ENCODE data around the gene RNF115. TPM values are rescaled to one million over a fixed set of nuclear protein-coding genes. Genes with fewer than 3 reads are reported as not detected.

Gene RNF115
- total and polyA plus RNA-seq, 7 donors = 3.2 to 81.6 (median 45.9) TPM

DNA sequence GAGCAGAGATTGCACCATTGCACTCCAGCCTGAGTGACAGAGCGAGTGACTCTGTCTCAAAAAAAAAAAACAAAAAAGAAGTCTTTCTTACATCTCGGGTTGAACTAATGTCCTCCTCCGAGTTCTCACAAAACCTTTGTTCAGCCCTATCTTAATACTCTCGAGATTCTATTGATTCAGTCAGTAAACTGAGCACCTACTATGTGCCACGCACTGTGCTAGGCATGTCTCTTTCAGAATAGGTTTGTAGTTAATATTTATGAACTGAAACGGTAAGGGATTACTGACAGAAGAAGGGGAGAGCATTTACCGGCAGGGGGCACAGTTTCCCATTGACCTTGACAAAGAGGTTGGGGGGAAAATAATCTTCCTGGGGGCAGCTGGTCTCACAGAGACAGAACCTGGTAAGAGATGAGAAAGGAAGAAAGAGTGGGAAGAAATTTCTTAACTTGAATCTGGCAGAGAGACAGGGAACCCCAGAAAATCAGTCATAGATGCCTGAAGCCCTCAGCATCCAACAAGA, 31.6 kb upstream of the RNF115 start:
- ATAC-seq (no peak), DNase-seq (no peak)
- Histone ChIP-seq H3K36me3 (ENCODE audit: insufficient read depth in 1 of 2, low read depth in 1 of 2) (peaks cover 8 to 67% of the 10 kb centered on the region in 2 donors), H3K4me1 (peaks cover 5% of the 10 kb centered on the region), H3K27me3 (ENCODE audit: insufficient read depth in 3 of 3, low read length in 2 of 3) (no peaks in the 10 kb centered on the region), H3K4me3 (no peak overlapping the region), H3K9me3 (no peaks in the 10 kb centered on the region), H3K27ac (no peak overlapping the region)
- WGBS, 3 donors = 82 to 87% (median 85%) methylated on average over 7 of the region's 7 CpGs
- intact Hi-C loops (cut with DNase I) = loop anchor here in 1 of 2 donors (5.0 kb wide), 1 partner anchor 107 kb away; the partner anchor contains the start of genes ANKRD34A and POLR3GL
- TF ChIP-seq, protein P1, sequence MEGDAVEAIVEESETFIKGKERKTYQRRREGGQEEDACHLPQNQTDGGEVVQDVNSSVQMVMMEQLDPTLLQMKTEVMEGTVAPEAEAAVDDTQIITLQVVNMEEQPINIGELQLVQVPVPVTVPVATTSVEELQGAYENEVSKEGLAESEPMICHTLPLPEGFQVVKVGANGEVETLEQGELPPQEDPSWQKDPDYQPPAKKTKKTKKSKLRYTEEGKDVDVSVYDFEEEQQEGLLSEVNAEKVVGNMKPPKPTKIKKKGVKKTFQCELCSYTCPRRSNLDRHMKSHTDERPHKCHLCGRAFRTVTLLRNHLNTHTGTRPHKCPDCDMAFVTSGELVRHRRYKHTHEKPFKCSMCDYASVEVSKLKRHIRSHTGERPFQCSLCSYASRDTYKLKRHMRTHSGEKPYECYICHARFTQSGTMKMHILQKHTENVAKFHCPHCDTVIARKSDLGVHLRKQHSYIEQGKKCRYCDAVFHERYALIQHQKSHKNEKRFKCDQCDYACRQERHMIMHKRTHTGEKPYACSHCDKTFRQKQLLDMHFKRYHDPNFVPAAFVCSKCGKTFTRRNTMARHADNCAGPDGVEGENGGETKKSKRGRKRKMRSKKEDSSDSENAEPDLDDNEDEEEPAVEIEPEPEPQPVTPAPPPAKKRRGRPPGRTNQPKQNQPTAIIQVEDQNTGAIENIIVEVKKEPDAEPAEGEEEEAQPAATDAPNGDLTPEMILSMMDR (IDR thresholded peaks at IDR 0.05) = no peak

DNA sequence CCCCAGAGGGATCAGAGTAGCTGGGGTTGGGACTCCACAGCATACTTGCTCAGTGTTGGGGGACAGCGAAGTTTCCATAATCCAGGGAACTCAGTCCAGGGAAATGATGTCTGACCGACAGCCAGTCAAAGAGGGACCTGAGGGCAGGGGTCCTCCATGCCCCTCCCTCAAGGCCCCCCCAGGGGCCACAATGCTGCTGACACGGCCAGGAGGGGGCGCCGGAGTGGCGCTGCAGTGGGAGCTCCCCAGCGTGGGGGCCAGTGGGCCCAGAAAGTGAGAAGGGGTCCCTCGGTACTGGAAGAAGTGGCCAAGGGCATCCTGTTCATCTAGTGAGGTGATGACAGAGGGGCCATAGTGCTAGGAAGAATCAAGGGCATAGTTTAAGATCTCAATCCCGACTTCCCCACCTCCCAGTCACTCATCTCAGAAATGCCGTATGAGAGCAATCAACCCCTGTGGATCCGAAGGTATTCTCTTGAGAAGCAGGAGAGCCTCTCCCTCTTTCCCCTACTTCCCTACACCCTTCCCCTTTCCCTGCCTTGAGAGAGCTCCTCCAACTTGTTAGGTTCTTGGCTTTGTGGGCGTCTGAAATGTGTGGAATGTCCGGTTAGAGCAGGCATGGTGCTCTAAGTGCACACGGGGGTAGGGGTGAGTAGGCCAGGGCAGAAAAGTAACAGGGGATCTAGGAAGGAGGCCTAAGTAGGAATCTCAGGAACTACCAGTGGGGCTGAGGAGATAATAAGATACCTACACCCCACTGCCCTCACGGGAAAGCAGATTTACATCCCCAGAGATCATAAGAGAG, 25.7 kb upstream of the RNF115 start:
- intact Hi-C loops (cut with DNase I) = loop anchor here (5.0 kb wide), 2 partner anchors 63 to 163 kb away; partner anchors contain the start of gene ITGA10 (in 1 of the 2)
- Histone ChIP-seq H3K4me3 (no peak overlapping the region), H3K9me3 (no peaks in the 10 kb centered on the region), H3K27me3 (ENCODE audit: insufficient read depth in 3 of 3, low read length in 2 of 3) (no peaks in the 10 kb centered on the region), H3K27ac (no peak overlapping the region), H3K4me1 (peaks cover 10% of the 10 kb centered on the region), H3K36me3 (ENCODE audit: insufficient read depth in 1 of 2, low read depth in 1 of 2) (peaks cover 7 to 69% of the 10 kb centered on the region in 2 donors)
- TF ChIP-seq, protein P1 (IDR thresholded peaks at IDR 0.05) = no peak
- DNase-seq (no peak), ATAC-seq (no peak)
- WGBS, 3 donors = 75% methylated on average over 15 of the region's 15 CpGs

DNA sequence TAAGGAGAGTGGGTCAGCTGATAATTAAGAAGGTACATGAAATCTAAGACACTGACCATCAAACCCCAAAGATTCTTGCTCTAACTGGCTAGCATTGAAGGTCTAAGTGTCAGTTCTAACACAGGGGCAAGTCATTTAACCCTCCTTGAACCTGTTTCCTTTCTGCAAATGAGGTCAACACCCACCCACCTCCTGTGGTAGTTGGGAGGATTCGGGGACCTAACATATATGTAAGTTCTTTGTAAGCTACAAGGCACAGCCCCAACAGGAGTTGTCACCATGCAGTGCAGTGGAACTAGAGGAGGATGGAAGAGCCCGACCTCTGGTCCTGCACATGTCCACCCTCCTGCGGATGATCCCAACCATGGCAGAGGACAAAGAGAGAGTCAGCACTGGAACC, 23.9 kb upstream of the RNF115 start:
- 67 to 77% (median 76%) methylated on average over 3 of the region's 3 CpGs for WGBS, 3 donors
- no peak overlapping the region for H3K4me3 ChIP-seq
- H3K27ac ChIP-seq = no peak overlapping the region
- TF ChIP-seq, protein P1 (IDR thresholded peaks at IDR 0.05) = no peak
- H3K4me1 ChIP-seq = peaks cover 10% of the 10 kb centered on the region
- intact Hi-C loops (cut with DNase I) = loop anchor here (5.0 kb wide), 2 partner anchors 64 to 164 kb away; partner anchors contain the start of gene ITGA10 (in 1 of the 2)
- ATAC-seq (no peak), DNase-seq (no peak)
- H3K9me3 ChIP-seq = no peaks in the 10 kb centered on the region
- no peaks in the 10 kb centered on the region for H3K27me3 ChIP-seq (ENCODE audit: insufficient read depth in 3 of 3, low read length in 2 of 3)
- peaks cover 9 to 64% of the 10 kb centered on the region in 2 donors for H3K36me3 ChIP-seq (ENCODE audit: insufficient read depth in 1 of 2, low read depth in 1 of 2)

DNA sequence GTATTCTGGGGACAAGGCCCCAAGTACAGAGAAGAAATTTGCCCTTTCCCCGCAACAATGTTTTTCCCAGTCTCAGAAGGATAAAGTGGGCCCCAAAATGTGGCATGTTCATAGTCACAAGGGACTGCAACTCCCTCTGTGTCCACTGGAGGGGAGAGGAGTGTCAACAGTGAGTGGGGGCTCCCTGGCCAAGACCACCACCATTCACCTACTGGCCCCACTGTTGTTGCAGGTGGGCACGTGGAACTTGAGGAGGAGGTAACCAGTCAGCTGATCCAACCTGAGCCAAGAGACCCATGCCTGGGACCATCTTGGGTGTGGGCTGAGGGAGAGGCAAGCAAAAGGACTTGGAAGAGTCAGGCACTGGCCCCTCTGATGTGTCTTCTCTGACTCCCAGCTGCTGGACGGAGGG, 22.3 kb upstream of the RNF115 start:
- intact Hi-C loops (cut with DNase I) = loop anchor here (5.0 kb wide), 2 partner anchors 66 to 166 kb away; partner anchors contain the start of gene ITGA10 (in 1 of the 2)
- WGBS, 3 donors = 76 to 81% (median 79%) methylated on average over 3 of the region's 3 CpGs
- no peak for DNase-seq

More for the DNA sequence above, 22.3 kb upstream of the RNF115 start:
- peak; percentile 46 to 65 (median 54) for ATAC-seq
- no peaks in the 10 kb centered on the region for H3K9me3 ChIP-seq
- H3K4me1 ChIP-seq = peaks cover 10% of the 10 kb centered on the region
- TF ChIP-seq, protein P1 (IDR thresholded peaks at IDR 0.05) = peak; percentile 53
- peak overlapping the region; percentile 78 for H3K27ac ChIP-seq
- peak overlapping the region; percentile 78 for H3K4me3 ChIP-seq
- H3K36me3 ChIP-seq (ENCODE audit: insufficient read depth in 1 of 2, low read depth in 1 of 2) = peaks cover 14 to 64% of the 10 kb centered on the region in 2 donors
- no peaks in the 10 kb centered on the region for H3K27me3 ChIP-seq (ENCODE audit: insufficient read depth in 3 of 3, low read length in 2 of 3)
